SW480 (cell line): ENCODE results near the gene PHKB.
"Not testable (repeated sequence)": the region's sequence is repeated elsewhere in the genome, so short reads cannot be mapped to it uniquely, and the experiment has no call there.

ENCODE experiments used
- DNase-seq: peaks from one replicate; pipeline ENCODE4 v3.0.0-alpha.2; 2016; ENCODE audit warnings: low spot score

Gene PHKB

GRCh38 chr16:47506800-47507199 lies 45.7 kb downstream of the PHKB start:
- no peak for DNase-seq

DNA sequence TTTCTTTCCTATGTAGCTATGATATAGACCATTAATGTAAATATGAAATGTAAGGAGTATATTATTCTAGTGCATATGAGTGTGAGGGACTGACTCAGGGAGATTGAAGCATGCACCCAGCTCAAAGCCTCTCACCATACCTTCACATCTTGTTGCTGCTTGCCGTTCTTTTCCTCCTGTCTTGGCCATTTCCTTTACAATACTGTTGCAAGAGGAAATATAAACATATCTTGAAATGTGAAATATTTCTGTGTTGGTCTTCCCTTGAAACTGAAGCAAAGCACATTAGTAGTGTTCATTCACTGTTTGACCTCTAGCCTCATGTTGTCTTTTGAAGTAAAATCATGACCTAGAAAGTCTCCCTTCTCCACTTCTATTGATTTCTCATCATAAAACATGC lies 46.6 kb downstream of the PHKB start:
- DNase-seq, result no peak

DNA sequence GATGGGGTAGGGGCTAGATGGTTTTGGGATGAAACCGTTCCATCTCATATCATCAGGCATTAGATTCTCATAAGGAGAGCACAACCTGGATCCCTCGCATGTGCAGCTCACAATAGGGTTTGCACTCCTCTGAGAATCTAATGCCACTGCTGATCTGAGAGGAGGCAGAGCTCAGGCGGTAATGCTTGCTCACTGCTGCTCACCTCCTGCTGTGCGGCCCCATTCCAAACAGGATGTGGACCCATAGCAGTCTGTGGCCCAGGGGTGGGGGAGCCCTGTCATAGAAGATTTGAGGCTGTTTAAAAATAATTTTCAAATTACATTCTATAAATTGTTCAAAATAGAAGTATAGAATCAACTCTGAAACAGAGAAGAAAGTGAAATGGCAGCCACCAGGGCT lies 50.8 kb downstream of the PHKB start:
- DNase-seq, result no peak

DNA sequence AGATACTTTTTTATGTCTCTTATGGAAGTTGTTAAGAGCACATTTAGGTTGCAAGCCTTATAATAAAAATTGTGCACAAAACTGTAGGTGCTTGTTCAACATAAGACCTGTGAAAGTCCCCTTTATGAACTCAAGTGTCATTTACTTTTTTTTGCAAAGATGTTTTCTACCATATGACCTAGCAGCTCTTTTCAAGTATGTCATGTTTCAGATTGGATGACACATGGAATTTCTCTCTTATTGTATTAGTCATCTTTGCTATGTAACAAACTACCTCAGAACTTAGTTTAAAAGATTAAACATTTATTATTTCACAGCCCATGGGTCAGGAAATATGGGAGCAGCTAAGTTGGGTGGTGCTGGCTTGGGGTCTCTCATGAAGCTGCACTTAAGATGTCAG lies 57.9 kb downstream of the PHKB start:
- DNase-seq, result no peak

DNA sequence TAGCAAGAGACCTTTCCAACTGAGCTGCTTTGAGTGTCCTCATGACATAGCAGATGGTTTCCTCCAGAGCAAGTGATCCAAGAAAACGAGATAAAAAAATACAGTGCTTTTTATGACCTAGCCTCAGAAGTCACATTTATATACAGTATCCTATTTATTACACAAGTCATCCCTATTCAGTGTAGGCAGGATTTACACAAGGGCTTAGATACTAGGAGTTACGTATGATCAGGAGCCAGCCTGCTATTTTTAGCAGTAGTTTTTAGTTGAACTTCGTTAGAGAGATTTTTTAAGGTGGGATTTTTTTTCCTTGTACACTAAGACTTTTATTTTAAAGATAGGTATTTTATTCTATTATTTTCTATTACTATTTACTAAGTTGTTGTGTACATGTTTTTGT lies 58.4 kb downstream of the PHKB start:
- DNase-seq, result no peak

DNA sequence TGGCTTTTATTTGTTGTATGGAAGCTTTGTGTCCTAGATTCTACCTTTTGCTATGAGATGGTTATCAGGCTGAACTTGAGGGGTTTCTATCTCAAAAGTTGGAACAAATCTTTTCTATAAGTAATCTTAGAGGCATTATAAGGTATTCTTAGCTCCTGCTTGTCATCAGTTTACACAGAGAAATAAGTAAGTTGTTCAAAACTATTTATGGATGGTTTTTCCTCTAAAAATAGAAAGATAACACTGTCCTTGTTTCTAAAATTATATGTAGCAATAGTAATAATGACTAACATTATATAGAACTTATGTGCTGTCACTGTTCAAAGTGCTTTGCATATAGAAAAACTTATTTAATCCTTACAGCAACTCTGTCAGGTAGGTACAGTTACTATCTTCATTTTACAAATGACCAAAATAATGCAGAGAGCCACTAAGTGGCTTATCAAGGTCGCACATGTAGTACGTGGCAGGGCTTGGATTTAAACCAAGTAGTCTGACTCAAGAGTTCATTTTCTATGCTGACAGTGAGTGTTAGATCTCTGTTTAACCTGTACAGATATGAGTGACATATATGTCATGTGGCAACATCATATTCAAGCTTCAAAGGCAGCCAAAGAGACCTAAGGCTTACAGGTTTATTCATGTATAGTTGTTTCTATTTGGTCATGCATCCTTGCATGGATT lies 59.0 kb downstream of the PHKB start:
- DNase-seq, result no peak

- no peak for DNase-seq
These were observed 62.3 kb downstream of the PHKB start for GRCh38 chr16:47523342-47524006.

DNA sequence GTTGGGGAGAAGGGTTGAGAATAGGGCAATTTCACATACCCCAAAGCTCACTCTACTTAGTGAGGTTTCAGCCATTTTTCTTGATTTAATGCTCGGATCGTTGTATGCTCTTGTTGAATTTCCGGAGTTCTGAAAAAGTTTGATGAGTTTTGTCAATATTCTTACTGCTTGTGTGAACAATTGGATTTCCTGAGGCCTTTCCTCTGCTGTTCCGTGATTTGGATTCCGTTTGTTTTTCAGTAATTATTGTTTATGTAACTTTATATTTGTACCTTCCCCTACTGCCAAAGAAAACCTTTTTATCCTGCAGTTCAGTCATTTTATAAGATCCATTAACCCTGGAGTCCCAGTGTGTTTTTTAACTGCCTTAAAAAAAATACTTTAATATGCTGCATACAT lies 62.9 kb downstream of the PHKB start:
- DNase-seq, result no peak

DNA sequence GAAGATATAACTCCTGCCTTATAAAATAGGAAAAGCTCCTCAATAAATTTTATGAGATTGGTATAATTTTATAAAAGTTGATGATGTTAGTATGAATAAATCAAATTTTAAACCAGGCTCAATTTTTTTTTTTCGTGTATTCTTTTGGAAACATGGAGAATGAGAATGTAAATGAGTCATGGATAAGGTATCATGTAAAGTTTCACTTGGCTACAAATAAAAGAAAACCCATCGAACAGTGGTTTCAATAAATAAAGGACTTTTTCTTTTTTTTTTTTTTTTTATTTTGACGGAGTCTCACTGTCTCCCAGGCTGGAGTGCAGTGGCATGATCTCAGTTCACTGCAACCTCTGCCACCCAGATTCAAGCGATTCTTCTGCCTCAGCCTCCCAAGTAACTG lies 67.3 kb downstream of the PHKB start:
- no peak for DNase-seq

- DNase-seq, result no peak
These were observed 72.7 kb downstream of the PHKB start for GRCh38 chr16:47533744-47534292.

- no peak for DNase-seq
These were observed 77.3 kb downstream of the PHKB start for GRCh38 chr16:47538472-47538871.

- not testable (repeated sequence) for DNase-seq
These were observed 78.9 kb downstream of the PHKB start for GRCh38 chr16:47539707-47540670.

DNA sequence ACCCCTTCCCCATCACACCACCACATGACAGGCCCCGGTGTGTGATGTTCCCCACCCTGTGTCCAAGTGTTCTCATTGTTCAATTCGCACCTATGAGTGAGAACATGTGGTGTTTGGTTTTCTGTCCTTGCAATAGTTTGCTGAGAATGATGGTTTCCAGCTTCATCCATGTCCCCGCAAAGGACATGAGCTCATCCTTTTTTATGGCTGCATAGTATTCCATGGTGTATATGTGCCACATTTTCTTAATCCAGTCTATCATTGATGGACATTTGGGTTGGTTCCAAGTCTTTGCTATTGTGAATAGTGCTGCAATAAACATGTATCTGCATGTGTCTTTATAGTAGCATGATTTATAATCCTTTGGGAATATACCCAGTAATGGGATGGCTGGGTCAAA lies 80.0 kb downstream of the PHKB start:
- DNase-seq, result not testable (repeated sequence)

DNA sequence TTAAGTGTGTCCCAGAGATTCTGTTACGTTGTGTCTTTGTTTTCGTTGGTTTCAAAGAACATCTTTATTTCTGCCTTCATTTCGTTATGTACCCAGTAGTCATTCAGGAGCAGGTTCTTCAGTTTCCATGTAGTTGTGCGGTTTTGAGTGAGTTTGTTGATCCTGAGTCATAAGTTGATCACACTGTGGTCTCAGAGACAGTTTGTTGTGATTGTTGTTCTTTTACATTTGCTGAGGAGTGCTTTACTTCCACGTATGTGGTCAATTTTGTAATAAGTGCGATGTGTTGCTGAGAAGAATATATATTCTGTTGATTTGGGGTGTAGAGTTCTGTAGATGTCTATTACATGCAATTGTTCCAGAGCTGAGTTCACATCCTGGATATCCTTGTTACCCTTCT lies 83.1 kb downstream of the PHKB start:
- not testable (repeated sequence) for DNase-seq

- DNase-seq, result not testable (repeated sequence)
These were observed 90.1 kb downstream of the PHKB start for GRCh38 chr16:47551185-47551584.

- DNase-seq, result not testable (repeated sequence)
These were observed 90.6 kb downstream of the PHKB start for GRCh38 chr16:47551767-47552166.

DNA sequence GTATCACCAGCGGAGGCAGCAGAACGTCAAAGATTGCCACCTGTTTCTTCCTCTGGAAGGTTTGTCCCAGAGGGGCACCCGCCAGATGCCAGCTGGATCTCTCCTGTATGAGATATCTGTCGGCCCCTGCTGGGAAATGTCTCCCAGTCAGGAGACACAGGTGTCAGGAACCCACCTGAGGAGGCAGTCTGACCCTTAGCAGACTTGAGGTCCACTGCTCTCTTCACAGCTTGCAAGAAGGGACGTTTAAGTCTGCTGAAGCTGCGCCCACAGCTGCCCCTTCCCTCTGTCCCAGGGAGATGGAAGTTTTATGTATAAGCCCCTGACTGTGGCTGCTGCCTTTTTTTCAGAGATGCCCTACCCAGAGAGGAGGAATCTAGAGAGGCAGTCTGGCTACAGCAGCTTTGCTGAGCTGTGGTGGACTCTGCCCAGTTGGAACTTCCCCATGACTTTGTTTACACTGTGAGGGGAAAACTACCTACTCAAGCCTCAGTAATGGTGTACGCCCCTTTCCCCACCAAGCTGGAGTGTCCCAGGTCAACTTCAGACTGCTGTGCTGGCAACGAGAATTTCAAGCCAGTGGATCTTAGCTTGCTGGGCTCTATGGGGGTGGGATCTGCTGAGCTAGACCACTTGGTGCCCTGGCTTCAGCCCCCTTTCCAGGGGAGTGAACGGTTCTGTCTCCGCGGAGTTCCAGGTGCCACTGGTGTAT lies 92.9 kb downstream of the PHKB start:
- no peak for DNase-seq

GRCh38 chr16:47554587-47554986 lies 93.5 kb downstream of the PHKB start:
- DNase-seq, result not testable (repeated sequence)

DNA sequence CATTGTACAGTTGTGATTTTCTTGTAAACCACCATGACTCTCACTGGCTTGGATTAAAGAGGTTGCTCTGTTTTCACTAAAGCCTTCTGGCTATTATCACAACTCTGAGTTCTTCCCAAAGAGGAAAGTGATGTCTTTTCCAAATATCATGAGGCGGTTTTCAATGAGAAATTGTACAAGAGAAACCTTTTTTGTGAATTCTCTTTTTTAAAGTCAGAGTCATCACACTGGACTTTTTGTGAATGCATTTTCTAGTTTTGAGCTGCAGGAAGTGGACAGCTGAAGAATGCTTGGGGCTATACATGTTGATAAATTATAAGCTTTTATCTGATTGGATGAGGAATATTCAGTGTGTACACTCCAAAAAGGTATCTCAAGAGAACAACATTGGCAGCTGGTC lies 100.2 kb downstream of the PHKB start:
- no peak for DNase-seq

DNA sequence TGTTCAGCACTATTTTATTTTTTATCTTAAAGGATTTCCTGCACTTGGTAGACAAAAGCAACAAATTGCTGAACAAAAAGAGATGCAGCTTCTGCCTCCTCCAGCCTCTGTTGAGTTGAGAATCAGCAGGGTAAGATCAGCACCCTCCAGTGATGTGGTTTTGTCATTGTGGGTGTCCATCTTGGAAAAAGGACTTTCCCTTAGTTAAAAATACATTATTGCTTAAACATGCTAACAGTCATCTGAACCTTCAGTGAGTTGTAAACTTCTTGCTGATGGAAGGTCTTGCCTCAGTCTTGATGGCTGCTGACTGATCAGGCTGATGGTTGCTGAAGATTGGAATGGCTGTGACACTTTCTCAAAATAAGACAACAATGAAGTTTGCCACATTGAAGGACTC lies 101.2 kb downstream of the PHKB start:
- DNase-seq, result no peak

GRCh38 chr16:47565454-47565853 lies 104.3 kb downstream of the PHKB start:
- no peak for DNase-seq

- DNase-seq, result no peak
These were observed 106.2 kb downstream of the PHKB start for GRCh38 chr16:47567321-47567720.
